Measurements from ENCODE around the gene CFAP251.

DNA sequence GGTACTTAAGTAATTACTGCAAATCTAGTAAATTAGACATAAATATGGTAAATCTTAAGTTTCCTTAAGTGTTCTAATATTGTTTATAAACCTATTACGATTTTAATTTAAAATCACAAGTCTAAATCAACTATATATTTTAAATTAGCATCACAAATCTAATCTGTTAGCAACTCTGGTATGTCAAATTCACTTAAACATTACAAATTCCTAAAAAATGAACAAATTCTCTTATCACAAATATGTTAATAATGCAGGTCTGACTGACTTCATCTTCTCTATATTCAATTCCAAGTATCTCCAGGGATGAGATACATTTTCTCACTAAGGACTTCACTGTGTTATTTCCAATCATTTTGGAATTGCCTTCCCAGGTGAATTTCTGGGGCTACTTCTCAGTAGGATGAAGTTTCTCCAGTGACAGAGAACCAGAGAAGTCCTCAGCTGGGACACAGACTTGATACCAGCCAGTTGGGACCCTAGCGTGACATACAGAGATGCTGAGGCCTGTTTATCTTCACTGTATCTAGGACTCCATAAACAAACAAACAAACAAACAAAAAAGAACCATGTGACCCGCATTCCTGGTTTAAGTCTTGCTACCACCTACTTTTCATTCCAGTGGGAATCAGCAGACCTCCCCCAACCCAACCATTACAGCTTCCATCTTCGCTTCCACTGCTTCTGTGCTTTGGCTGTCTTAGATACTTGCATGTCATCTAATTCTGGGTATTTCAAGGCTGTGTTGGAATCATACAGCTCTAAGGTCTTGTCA lies 21.8 kb downstream of the CFAP251 start:
- TF ChIP-seq TAF1 (IDR thresholded peaks at IDR 0.05; ENCODE audit: low read depth) (no peak), EP300 (IDR thresholded peaks at IDR 0.05; ENCODE audit: borderline replicate concordance) (no peak), RAD21 (IDR thresholded peaks at IDR 0.05; ENCODE audit: low read depth) (no peak)
- TF ChIP-seq, protein P1, sequence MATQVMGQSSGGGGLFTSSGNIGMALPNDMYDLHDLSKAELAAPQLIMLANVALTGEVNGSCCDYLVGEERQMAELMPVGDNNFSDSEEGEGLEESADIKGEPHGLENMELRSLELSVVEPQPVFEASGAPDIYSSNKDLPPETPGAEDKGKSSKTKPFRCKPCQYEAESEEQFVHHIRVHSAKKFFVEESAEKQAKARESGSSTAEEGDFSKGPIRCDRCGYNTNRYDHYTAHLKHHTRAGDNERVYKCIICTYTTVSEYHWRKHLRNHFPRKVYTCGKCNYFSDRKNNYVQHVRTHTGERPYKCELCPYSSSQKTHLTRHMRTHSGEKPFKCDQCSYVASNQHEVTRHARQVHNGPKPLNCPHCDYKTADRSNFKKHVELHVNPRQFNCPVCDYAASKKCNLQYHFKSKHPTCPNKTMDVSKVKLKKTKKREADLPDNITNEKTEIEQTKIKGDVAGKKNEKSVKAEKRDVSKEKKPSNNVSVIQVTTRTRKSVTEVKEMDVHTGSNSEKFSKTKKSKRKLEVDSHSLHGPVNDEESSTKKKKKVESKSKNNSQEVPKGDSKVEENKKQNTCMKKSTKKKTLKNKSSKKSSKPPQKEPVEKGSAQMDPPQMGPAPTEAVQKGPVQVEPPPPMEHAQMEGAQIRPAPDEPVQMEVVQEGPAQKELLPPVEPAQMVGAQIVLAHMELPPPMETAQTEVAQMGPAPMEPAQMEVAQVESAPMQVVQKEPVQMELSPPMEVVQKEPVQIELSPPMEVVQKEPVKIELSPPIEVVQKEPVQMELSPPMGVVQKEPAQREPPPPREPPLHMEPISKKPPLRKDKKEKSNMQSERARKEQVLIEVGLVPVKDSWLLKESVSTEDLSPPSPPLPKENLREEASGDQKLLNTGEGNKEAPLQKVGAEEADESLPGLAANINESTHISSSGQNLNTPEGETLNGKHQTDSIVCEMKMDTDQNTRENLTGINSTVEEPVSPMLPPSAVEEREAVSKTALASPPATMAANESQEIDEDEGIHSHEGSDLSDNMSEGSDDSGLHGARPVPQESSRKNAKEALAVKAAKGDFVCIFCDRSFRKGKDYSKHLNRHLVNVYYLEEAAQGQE (IDR thresholded peaks at IDR 0.05; ENCODE audit: low read depth) = no peak

Data from Ishikawa (cell line).